ENCODE data around the gene DHX57. TPM values are rescaled to one million over a fixed set of nuclear protein-coding genes. Genes with fewer than 3 reads are reported as not detected.

DHX57 gene
- total RNA-seq, 1 experiment from 2014 or later: 16.2 TPM

DNA sequence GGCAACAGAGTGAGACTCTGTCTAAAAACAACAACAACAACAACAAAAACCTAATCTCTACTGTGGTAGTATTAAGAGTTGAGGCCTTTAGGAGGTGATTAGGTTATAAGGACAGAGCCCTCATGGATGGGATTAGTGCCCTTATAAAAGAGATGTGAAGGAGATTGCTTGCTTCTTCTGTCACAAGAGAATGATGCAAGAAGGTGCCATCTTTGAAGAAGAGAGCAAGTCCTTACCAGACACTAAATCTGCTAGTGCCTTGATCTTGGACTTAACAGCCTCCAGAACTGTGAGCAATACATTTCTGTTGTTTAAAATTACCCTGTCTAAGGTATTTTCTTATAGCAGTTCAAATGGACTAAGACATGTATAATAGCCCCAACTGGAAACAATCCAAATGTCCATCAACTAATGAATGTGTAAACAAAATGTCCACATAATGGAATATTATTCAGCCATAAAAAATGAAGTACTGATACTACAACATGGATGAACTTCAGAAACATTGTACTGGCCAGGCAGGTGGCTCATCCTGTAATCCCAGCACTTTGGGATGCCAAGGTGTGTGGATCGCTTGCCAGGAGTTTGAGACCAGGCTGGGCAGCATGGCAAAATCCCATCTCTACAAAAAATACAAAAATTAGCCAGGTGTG lies 12.3 kb upstream of the DHX57 start:
- no peak for DNase-seq
- Histone ChIP-seq H3K27me3 (ENCODE audit: control insufficient read depth, insufficient read depth, low read length) (no peaks in the 10 kb centered on the region), H3K4me3 (ENCODE audit: insufficient read depth, low read depth, low read length) (no peak overlapping the region), H3K36me3 (replicated peaks; ENCODE audit: control insufficient read depth, insufficient read depth, low read length) (no peaks in the 10 kb centered on the region)

- H3K27me3 ChIP-seq (ENCODE audit: control insufficient read depth, insufficient read depth, low read length): no peaks in the 10 kb centered on the region
- no peak overlapping the region for H3K4me3 ChIP-seq (ENCODE audit: insufficient read depth, low read depth, low read length)
- no peak for DNase-seq
- no peaks in the 10 kb centered on the region for H3K36me3 ChIP-seq (replicated peaks; ENCODE audit: control insufficient read depth, insufficient read depth, low read length)
Measured at GRCh38 chr2:38887347-38887746, 11.6 kb upstream of the DHX57 start.

GRCh38 chr2:38886063-38886462 lies 10.3 kb upstream of the DHX57 start:
- Histone ChIP-seq H3K36me3 (replicated peaks; ENCODE audit: control insufficient read depth, insufficient read depth, low read length) (no peaks in the 10 kb centered on the region), H3K4me3 (ENCODE audit: insufficient read depth, low read depth, low read length) (no peak overlapping the region), H3K27me3 (ENCODE audit: control insufficient read depth, insufficient read depth, low read length) (no peaks in the 10 kb centered on the region)
- no peak for DNase-seq

- no peaks in the 10 kb centered on the region for H3K36me3 ChIP-seq (replicated peaks; ENCODE audit: control insufficient read depth, insufficient read depth, low read length)
- no peaks in the 10 kb centered on the region; the same call in 1 of the 2 replicates for H3K27me3 ChIP-seq (ENCODE audit: control insufficient read depth, insufficient read depth, low read length)
- H3K4me3 ChIP-seq (ENCODE audit: insufficient read depth, low read depth, low read length): peak overlapping the region; percentile 74
- no peak for DNase-seq
Measured at GRCh38 chr2:38876407-38876806, 673 bp upstream of the DHX57 start.

- Histone ChIP-seq H3K27me3 (ENCODE audit: control insufficient read depth, insufficient read depth, low read length) (no peaks in the 10 kb centered on the region; the same call in 1 of the 2 replicates), H3K4me3 (ENCODE audit: insufficient read depth, low read depth, low read length) (peak overlapping the region; percentile 74), H3K36me3 (replicated peaks; ENCODE audit: control insufficient read depth, insufficient read depth, low read length) (no peaks in the 10 kb centered on the region)
- DNase-seq: no peak
Measured at GRCh38 chr2:38875227-38875575, 533 bp downstream of the DHX57 start.

- Histone ChIP-seq H3K4me3 (ENCODE audit: insufficient read depth, low read depth, low read length) (no peak overlapping the region), H3K27me3 (ENCODE audit: control insufficient read depth, insufficient read depth, low read length) (no peaks in the 10 kb centered on the region; the same call in 1 of the 2 replicates), H3K36me3 (replicated peaks; ENCODE audit: control insufficient read depth, insufficient read depth, low read length) (no peaks in the 10 kb centered on the region)
- no peak for DNase-seq
Measured at GRCh38 chr2:38873763-38874162, 2.0 kb downstream of the DHX57 start.

DNA sequence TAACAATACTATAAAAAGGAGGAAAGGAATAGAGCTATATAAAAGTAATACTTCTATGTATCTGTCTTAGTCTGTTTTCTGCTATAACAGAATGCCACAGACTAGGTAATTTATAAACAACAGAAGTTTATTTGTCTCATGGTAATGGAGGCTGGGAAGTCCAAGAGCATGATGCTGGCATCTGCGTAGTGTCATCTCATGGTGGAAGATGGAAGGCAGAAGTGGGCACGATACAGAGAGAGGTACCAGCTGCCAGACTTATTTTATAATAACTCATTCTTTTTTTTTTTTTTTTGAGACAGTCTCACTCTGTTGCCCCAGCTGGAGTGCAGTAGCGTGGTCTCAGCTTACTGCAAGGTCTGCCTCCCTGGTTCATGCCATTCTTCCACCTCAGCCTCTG lies 4.3 kb downstream of the DHX57 start:
- DNase-seq: no peak
- H3K4me3 ChIP-seq (ENCODE audit: insufficient read depth, low read depth, low read length): no peak overlapping the region
- H3K36me3 ChIP-seq (replicated peaks; ENCODE audit: control insufficient read depth, insufficient read depth, low read length): no peaks in the 10 kb centered on the region
- no peaks in the 10 kb centered on the region; the same call in 1 of the 2 replicates for H3K27me3 ChIP-seq (ENCODE audit: control insufficient read depth, insufficient read depth, low read length)

DNA sequence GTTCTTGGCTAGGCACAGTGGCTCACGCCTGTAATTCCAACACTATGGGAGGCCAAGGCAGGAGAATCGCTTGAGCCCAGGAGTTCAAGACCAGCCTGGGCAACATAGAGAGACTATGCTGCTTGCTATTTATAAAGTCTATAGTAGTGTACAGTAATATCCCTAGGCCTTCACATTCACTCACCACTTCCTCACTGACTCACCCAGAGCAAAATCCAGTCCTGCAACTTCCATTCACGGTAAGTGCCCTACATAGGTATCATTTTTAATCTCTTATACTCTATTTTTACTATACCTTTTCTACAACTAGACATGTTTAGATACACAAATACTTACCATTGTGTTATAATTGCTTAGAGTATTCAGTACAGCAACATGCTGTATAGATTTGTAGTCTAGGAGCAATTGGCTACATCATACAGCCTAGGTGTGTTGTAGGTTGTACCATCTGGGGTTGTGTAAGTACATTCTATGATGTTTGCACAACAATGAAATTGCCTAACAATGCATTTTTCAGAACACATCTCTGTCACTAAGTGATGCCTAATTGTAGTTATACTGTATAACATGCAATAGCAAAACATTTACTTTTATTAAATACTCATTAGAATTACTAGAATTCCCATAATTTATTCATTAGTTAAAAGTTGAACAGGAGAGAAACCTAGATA lies 8.8 kb downstream of the DHX57 start:
- H3K36me3 ChIP-seq (replicated peaks; ENCODE audit: control insufficient read depth, insufficient read depth, low read length): peaks cover 3% of the 10 kb centered on the region
- H3K4me3 ChIP-seq (ENCODE audit: insufficient read depth, low read depth, low read length): no peak overlapping the region
- H3K27me3 ChIP-seq (ENCODE audit: control insufficient read depth, insufficient read depth, low read length): no peaks in the 10 kb centered on the region
- no peak for DNase-seq

GRCh38 chr2:38863061-38863695 lies 12.6 kb downstream of the DHX57 start:
- peaks cover 9% of the 10 kb centered on the region for H3K36me3 ChIP-seq (replicated peaks; ENCODE audit: control insufficient read depth, insufficient read depth, low read length)
- H3K27me3 ChIP-seq (ENCODE audit: control insufficient read depth, insufficient read depth, low read length): no peaks in the 10 kb centered on the region
- H3K4me3 ChIP-seq (ENCODE audit: insufficient read depth, low read depth, low read length): no peak overlapping the region
- no peak for DNase-seq

DNA sequence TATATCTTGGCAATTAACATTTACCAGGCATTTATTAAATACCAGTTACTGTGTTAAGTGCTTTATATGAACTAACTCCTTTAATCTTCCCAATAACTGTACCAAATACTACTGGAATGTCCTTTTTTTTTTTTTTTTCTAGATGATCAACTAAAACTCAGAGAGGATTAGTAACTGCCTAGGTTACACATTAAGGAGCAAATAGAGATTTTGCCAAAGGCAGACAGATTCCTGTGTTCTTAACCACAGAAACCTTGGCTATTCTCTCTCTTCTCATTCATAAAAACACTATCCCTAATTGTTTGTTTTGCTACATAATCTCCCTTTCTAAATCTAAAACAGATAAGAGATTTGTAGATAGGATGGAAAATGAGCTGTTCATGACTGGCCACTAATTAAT lies 13.3 kb downstream of the DHX57 start:
- Histone ChIP-seq H3K36me3 (replicated peaks; ENCODE audit: control insufficient read depth, insufficient read depth, low read length) (peaks cover 9% of the 10 kb centered on the region), H3K4me3 (ENCODE audit: insufficient read depth, low read depth, low read length) (no peak overlapping the region), H3K27me3 (ENCODE audit: control insufficient read depth, insufficient read depth, low read length) (no peaks in the 10 kb centered on the region)
- no peak for DNase-seq

GRCh38 chr2:38856165-38856564 lies 19.6 kb downstream of the DHX57 start:
- H3K36me3 ChIP-seq (replicated peaks; ENCODE audit: control insufficient read depth, insufficient read depth, low read length): peaks cover 12% of the 10 kb centered on the region
- H3K27me3 ChIP-seq (ENCODE audit: control insufficient read depth, insufficient read depth, low read length): no peaks in the 10 kb centered on the region
- no peak overlapping the region for H3K4me3 ChIP-seq (ENCODE audit: insufficient read depth, low read depth, low read length)
- DNase-seq: no peak

- H3K27me3 ChIP-seq (ENCODE audit: control insufficient read depth, insufficient read depth, low read length): no peaks in the 10 kb centered on the region
- H3K4me3 ChIP-seq (ENCODE audit: insufficient read depth, low read depth, low read length): no peak overlapping the region
- no peak for DNase-seq
- H3K36me3 ChIP-seq (replicated peaks; ENCODE audit: control insufficient read depth, insufficient read depth, low read length): peaks cover 4% of the 10 kb centered on the region
Measured at GRCh38 chr2:38850045-38850444, 25.7 kb downstream of the DHX57 start.

DNA sequence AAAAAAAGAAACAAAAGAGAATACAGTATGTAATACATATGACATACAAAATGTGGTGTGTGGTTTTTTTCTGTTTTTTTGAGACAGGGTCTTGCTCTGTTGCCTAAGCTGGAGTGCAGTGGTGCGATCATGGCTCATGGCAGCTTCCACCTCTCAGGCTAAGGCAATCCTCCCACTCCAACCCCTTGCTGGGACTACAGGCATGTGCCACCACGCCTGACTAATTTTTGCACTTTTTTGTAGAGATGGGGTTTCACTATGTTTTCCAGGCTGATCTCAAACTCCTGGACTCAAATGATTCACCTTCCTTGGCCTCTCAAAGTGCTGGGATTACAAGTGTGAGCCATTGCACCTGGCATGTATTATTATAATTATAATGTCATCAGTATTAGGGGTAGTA lies 38.9 kb downstream of the DHX57 start:
- Histone ChIP-seq H3K4me3 (ENCODE audit: insufficient read depth, low read depth, low read length) (no peak overlapping the region), H3K27me3 (ENCODE audit: control insufficient read depth, insufficient read depth, low read length) (no peaks in the 10 kb centered on the region), H3K36me3 (replicated peaks; ENCODE audit: control insufficient read depth, insufficient read depth, low read length) (peaks cover 4% of the 10 kb centered on the region)
- DNase-seq: no peak

DNA sequence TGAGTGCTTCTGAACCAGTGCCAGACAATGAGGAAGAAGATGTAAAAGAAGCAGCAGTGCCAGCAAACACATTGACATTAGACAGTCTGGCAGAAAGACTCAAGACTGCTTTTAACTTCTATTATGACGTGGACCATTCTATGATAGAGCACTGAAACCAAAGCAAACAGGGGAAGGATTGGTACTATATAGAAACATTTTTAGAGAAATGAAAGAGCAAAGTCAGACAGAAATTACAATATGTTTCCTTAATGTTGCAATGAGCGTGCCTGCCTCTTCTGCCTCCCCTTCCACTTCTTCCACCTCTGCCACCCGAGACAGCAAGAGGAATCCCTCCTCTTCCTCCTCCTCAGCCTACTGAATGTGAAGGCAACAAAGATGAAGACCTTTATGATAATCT lies 39.7 kb downstream of the DHX57 start:
- H3K4me3 ChIP-seq (ENCODE audit: insufficient read depth, low read depth, low read length): no peak overlapping the region
- peaks cover 4% of the 10 kb centered on the region for H3K36me3 ChIP-seq (replicated peaks; ENCODE audit: control insufficient read depth, insufficient read depth, low read length)
- DNase-seq: no peak
- no peaks in the 10 kb centered on the region for H3K27me3 ChIP-seq (ENCODE audit: control insufficient read depth, insufficient read depth, low read length)

DNA sequence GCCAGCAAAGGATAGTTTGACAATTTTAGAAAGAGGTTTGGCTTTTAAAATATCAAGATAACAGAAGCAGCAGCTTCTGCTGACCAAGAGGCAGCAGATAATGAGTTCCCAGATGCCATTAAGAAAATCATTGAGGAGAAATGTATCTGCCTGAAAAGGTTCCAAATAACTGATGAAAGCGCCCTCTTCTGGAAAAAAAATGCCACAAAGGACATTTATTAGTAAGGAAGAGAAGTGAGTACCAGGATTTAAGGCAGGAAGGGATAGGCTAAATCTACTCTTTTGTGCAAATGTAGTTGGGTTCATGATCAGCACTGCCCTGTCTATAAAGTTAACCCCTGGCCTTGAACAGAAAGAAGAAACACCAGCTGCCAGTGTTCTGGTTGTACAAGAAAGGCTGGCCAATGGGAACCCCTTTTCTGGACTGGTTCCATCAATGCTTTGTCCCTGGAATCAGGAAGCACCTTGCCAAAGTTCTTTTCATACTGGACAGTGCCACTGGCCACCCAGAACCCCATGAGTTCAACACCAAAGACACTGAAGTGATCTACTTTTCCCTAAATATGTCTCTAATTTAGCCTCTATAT lies 40.6 kb downstream of the DHX57 start:
- Histone ChIP-seq H3K27me3 (ENCODE audit: control insufficient read depth, insufficient read depth, low read length) (no peaks in the 10 kb centered on the region), H3K36me3 (replicated peaks; ENCODE audit: control insufficient read depth, insufficient read depth, low read length) (peaks cover 4% of the 10 kb centered on the region), H3K4me3 (ENCODE audit: insufficient read depth, low read depth, low read length) (no peak overlapping the region)
- DNase-seq: peak; percentile 11

All from H7 (cell line).